ENCODE results near the gene EDC4.

The EDC4 gene

GRCh38 chr16:67872631-67873434 is at the start of gene EDC4:
Gene EDC4, plus strand, starts transcription at chr16:67873052. Its CDS starts 210 bp downstream, at chr16:67873262.
- DNase-seq, result peak; percentile 95 to 98 (median 97)

GRCh38 chr16:67825119-67825518 is 47.7 kb upstream of the EDC4 start:
- no peak for DNase-seq

GRCh38 chr16:67825906-67826305 is 46.9 kb upstream of the EDC4 start:
- DNase-seq, result no peak

- no peak for DNase-seq
Observed at GRCh38 chr16:67828651-67829050, 44.2 kb upstream of the EDC4 start.

- peak; percentile 57 to 63 (median 60) for DNase-seq
Observed at GRCh38 chr16:67833030-67833414, 39.8 kb upstream of the EDC4 start.

- DNase-seq, result peak; percentile 95 to 97 (median 96)
Observed at GRCh38 chr16:67833415-67834241, 39.2 kb upstream of the EDC4 start.

- DNase-seq, result no peak
Observed at GRCh38 chr16:67834242-67834614, 38.6 kb upstream of the EDC4 start.

GRCh38 chr16:67837190-67837589 is 35.7 kb upstream of the EDC4 start:
- DNase-seq, result peak; percentile 29 to 43 (median 30)

- DNase-seq, result no peak
Observed at GRCh38 chr16:67837811-67838210, 35.0 kb upstream of the EDC4 start.

- DNase-seq, result no peak
Observed at GRCh38 chr16:67841198-67841815, 31.5 kb upstream of the EDC4 start.

- peak; percentile 97 to 99 (median 97) for DNase-seq
Observed at GRCh38 chr16:67841816-67842508, 30.9 kb upstream of the EDC4 start, which contains the start of gene THAP11. Gene THAP11, plus strand, starts transcription at chr16:67842320. Its CDS starts 235 bp downstream, at chr16:67842555.

GRCh38 chr16:67842509-67843342 is 30.1 kb upstream of the EDC4 start:
- DNase-seq, result peak; percentile 59 to 74 (median 67)

GRCh38 chr16:67843343-67843765 is 29.5 kb upstream of the EDC4 start:
- DNase-seq, result no peak

- DNase-seq, result no peak
Observed at GRCh38 chr16:67844497-67844896, 28.4 kb upstream of the EDC4 start.

- peak; percentile 36 to 47 (median 45) for DNase-seq
Observed at GRCh38 chr16:67845291-67846062, 27.4 kb upstream of the EDC4 start.

- no peak for DNase-seq
Observed at GRCh38 chr16:67846063-67846319, 26.9 kb upstream of the EDC4 start.

- peak; percentile 94 to 97 (median 96) for DNase-seq
Observed at GRCh38 chr16:67846320-67847063, 26.4 kb upstream of the EDC4 start, which contains the start of gene NUTF2. Gene NUTF2, plus strand, starts transcription at chr16:67846933. Its CDS starts 18,198 bp downstream, at chr16:67865131.

GRCh38 chr16:67847064-67847861 is 25.6 kb upstream of the EDC4 start, which contains the start of gene CENPT:
Gene CENPT, minus strand, starts transcription at chr16:67847693. Its CDS starts 13,834 bp downstream, at chr16:67833859.
- DNase-seq, result peak; percentile 78 to 92 (median 81)

- DNase-seq, result no peak
Observed at GRCh38 chr16:67848118-67848517, 24.7 kb upstream of the EDC4 start.

Data from suppressor macrophage treated with lipopolysaccharide for 1 hour (primary cell).